Activated CD4-positive, CD25-positive, alpha-beta regulatory T cell treated with anti-CD3 and anti-CD28 coated beads, Interleukin-2, amount 50 U/mL, for 24 hours (primary cell): ENCODE results near the gene DNAJC21.
"Not testable (repeated sequence)": the region's sequence is repeated elsewhere in the genome, so short reads cannot be mapped to it uniquely, and the experiment has no call there.

ENCODE experiments used
- ATAC-seq, 2 donors: fragments of 150-1000 bp; cut with Tn5 transposase; one replicate each; pipeline ENCODE4 v1.10.0; 2021; ENCODE audit warnings: mild to moderate bottlenecking in 1 of 2, moderate library complexity in 1 of 2

DNAJC21 gene

DNA sequence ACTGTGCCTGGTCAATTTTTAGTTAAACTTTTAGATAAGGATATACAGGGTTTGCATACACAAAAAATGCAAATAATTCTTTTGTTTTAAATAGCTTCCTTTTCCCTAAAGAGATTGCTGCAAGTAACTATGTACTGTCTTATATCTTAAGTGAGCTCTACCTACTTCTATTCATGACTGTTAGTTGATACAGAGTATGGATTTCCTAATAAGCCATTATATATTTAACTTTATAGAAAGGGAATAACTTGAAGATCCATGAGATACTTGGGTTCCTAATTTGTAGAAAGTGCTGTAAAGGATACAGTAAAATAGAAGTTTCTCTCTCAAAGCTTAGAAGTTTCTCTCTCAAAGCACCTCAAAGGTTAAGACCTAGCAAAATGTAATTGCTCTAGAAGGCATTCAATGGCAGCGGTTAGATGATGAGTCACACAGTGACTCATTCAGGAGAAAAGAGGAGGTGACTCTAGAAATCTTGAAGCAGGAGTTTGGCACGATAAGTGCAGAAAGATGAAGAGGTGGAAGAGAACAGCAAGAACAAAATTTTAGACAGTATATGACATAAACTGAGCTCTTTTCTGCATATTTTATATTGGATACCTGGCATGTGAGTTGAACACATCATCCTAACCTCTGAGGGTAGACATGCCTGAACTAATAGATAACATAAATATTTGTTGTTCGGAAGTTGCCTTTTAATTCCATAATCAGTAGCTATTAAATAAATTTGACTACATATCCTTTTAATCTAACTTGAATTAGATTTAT, 5.5 kb upstream of the DNAJC21 start:
- ATAC-seq, result peak; percentile 97

DNA sequence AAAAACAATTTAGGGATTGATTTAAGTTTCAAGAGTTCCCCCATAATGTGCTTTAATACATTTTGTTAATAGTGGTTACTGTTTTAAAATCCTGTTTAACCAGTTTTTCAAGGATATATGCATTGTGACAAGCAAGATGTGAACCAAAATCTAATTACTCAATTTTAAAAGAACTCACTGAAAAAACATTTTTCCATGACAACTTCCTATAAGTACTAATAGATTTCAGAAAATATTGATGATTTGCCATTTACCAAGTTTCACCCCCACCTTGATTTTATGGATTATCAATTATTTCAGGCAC, 4.9 kb upstream of the DNAJC21 start:
- ATAC-seq, result no peak

DNA sequence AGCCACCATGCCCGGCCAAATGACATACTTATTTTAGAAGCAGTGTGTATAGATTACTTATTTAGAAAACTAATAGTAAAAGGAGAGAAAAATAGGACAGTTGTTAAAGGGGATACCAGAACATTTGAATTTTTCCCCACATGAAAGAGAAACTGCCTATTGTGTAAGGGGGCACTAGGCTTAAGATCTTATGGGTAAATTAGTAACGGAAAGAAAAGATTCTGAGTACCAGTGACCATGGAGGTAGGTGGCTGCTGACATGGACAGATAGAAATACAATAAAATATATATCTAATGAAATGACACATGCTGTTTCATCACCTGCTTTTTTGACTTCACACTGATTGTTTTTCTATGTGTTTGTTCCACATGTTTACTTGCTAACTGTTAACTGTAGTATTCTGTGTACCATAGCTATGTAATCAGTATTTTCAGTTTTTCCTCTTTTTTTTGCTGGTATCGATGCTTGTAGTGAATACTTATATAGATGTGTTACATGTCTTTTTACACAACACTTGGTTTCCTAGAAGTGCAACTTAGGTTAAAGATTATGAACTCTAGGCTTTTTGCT, 3.0 kb upstream of the DNAJC21 start:
- no peak for ATAC-seq

DNA sequence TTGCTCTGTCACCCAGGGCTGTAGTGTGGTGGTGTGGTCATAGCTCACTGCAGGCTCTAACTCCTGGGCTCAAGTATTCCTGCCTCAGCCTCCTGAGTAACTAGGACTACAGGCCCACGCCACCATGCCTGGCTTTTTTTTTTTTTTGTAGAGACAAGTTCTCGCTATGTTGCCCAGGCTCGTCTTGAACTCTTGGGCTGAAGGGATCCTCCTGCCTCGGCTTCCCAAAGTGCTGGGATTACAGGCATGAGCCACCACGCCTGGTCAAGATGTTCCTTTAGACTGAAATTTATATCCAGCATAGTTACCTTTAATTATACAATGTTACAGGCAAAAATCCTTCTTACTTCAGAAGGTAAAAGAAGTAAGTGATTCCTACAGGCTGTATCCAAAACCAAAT, 1.6 kb upstream of the DNAJC21 start:
- ATAC-seq, result no peak

DNA sequence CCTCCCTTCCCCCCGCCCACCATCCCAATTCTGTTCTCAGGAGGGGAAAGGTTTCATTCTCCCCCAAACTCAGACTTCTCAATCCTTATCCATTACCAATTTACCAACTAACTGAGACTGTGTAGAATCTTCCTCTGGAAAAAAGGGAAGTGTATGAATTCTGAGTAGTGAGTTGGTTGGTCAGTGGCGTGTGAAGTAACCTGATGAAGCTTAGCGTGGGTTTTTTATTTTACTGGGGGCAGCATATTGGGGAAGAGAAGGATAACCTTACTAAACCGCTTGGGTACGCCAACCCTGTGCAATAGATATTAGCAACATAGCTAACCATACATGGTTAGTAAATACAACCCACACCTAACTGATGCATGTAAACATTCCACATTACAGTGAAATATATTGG, 1.1 kb upstream of the DNAJC21 start:
- ATAC-seq, result no peak

DNA sequence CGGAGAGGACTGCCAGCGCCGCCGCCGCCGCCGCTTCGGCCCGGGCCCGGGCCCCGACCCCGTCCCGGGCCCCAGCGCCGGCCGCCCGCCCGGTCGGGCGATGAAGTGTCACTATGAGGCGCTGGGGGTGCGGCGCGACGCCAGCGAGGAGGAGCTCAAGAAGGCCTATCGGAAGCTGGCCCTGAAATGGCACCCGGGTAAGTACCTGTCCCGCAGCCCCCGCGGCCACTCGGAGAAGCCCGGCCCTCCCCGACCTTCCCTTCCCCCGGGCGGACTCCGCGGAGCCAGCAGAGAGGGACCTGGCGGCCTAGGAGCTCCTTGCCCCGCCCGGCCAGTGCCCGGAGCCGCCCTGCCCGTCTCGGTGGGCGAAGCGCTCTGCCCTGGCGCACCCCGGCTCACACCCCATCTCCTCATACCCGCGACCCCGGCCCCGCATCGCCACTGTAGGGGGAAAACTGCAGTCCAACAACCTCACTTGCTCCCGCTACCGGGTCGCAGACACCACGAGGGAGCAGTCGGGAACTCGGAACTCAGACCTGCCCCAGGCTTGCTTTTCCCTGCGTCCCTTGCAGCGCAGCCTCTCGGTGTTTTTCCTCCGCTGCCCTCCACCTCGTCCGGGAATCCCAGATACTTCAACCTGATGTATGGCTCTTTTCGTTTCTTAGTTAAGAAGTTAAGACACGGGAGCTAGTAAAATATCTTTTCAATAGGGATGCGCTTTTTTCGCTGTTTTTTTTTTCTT, 532 bp downstream of the DNAJC21 start:
- ATAC-seq, result peak; percentile 80

DNA sequence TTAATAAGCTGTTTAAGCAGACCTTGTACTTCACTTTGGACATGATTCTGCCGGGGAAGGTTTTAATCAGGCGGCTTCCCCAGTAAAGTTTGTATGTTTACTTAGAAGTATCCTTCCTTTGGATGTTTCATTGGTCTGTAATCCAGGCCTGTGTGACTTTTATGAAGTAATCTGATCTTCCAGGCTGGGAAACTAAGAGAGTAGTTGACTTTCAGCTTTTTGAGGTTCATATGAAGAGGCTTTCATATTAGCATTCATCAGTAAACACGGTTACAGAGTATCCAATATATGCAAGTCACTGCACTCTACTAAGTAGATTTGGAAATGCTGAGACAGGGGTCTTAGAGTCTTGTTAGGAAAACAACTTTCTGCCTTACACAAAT, 1.1 kb downstream of the DNAJC21 start:
- no peak for ATAC-seq

DNA sequence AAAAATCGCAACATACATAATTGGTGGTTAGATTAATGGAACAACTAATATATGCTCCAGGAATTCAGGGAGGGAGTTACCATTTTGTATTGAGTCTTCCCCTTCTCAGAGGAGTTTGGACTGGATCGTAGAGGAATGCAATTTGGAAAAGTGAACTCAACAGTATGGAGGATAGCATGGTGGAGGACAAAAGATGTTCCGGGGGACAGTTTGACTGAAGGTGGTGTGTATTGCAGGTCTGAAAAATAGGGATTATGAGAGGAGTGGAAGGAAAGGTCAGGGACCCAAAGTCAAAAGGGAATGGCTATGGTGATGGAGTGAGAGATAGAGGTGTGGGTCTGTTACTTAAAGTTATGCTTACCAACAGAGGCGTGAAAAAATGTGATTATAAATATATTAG, 1.5 kb downstream of the DNAJC21 start:
- no peak for ATAC-seq

DNA sequence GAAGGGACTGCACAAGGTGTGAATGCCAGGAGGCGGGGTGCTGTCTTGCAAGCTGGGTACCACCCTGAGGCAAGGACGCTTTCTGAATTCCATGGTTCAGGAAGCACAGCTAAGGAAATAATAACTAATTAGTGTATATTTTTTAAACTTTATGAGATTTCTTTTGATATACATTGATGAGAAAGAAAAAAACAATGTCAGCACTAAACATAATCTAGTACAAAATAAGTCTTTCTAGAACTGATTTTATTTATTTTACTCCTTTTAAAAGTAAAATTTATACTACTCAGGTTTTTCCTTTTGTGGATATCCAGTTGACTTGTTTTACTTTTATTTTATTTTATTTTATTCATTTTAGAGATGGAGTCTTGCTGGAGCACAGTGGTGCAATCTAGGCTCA, 3.6 kb downstream of the DNAJC21 start:
- no peak for ATAC-seq

DNA sequence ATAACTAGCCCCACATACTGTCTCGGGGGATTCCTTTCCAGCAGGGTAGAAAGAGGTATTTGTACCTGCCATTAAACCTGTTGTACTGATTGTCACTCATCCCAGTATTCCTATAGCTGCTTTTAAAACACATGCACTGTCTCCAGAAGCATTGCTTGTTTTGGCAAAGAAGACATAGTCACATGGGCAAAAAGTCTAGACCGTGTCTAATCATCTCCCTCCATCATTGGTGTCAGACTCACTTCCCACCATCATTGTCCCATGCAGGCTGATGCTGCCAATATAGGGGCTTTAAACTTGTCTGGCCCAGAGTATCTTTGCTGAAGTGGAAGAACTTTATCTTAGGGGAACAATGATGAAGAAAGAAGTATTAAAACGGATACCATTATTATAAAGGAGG, 12.6 kb downstream of the DNAJC21 start:
- no peak for ATAC-seq

DNA sequence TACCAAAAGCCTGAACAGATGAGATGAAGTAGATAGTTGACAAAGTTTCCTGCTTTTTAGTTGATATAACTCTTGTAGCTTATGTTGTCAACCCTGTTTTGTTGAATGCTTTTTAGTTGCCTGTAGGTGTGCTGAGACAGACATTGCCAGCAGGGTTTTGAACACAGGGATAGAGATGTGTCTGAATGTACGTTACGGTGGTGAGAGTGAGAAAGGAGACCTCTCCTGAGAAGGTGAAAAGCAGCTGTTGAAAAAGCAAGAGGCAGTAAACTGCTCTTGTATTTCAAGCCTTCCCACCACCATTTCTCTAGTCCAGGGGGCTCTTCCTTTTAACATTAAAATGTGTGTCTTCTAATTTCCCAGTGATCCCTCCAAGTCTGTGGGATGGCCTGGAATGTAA, 14.7 kb downstream of the DNAJC21 start:
- ATAC-seq, result no peak

DNA sequence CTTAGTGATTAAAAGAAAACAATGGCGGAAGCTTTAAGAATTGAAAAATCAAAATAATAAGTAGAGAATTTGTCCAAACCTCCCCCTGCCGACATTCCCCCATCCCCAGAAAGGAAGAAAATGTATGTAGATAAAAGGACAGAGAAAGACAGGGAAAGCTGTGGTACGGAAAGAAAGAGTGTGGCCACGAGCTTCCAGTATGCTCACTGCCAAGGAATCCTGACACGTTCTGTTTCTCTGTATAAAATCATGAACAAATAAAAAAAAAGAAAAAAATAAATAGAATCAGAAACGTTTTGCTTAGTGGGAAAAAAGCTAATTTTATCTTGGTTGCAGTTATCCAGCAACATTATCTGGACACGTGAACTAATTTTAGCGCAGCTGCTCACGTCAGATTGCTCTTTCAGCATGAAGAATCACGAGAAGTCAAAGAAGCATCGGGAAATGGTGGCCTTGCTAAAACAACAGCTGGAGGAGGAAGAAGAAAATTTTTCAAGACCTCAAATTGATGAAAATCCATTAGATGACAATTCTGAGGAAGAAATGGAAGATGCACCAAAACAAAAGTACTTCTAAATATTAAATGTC, 15.2 kb downstream of the DNAJC21 start:
- ATAC-seq, result no peak

DNA sequence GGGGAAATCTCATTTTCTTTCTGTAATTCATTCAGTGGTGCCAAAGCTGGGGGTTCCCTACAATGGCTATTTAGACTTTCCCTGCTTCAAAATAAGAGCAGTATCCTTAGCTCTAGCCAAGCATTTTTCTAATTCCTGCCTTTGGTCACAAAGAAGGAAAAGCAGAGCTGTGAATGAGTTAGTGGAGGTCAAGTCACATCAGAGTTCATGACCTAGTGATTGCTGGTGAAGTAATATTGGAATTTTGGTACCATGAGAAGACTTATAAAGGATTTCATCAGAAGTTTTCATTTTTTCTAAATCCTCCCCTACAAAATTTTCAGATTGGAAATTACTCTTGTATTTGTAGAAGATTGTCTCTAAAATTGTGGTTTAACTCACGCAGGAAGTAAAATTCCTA, 28.0 kb downstream of the DNAJC21 start:
- ATAC-seq, result no peak

DNA sequence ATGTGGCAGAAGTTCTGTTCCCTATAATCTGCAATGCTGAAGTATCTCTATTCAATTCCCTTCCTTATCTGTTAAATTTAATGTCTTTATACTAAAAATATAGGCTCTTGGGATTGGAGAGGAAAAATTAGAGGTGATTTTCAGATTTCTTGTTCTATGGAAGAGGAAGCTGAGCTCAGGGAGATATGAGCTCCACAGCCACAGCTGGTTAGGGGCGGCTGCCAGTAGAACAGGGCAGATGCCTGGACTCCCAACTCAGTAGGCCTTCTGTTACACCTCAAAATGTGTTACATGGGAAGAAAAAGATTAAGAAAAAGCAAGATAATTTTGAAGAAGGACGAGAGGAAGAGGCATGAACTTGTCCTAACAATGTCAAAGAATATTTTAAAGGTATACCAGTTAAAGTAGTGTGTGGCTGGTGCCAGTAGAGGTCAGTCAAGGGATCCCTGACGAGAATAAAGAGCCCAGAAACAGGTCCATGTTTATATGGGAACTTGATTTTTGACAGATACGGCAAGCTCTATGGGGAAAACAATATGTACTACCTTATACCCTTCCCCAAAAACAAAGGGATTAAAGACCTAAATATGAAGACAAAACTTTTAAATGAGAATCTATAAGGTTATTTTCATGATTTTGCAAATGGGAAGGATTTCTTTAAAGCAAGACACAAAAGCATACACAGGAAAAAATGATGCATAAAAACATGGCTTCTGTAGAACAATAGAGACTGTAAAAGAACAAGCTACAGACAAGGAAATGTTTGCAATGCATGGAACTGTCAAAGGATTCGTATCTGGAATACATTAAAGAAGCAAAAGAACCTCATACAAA, 28.7 kb downstream of the DNAJC21 start:
- ATAC-seq, result peak in 1 of 2 donors; percentile 46

DNA sequence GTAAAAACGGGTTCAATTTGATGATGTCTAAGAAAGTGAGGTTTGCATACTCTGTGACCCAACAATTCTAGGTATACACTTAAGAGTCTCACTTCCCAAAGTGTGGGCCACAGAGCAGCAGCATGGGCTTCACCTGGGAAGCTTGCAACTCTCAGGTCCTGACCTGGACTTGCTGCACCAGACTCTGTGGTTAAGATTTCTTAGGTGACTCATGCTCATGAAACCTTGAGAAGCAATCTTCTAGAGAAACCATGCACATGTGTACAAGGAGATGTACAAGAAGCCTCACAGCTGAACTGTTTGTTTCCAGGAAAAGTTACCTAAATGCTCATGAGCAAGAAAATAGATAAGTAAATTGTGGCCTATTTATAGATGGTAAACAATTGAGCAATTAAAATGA, 30.0 kb downstream of the DNAJC21 start:
- peak; percentile 65 to 69 for ATAC-seq

DNA sequence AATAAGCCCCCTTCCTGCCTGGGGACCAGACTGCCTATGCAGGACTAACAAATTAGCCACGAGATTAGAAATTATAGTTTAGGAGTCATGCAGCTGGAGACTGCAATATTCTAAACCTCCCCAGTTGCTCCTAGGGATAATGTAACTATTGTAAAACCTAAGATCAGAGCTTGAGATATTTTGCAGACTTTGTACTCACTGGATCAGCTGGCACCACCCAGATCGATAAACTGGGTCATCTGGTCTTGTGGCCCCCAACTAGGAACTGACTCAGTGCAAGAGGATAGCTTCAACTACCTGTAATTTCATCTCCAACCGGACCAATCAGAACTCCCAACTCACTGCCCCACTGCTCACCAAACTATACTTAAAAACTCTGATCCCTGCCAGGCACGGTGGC, 38.2 kb downstream of the DNAJC21 start:
- ATAC-seq, result no peak

DNA sequence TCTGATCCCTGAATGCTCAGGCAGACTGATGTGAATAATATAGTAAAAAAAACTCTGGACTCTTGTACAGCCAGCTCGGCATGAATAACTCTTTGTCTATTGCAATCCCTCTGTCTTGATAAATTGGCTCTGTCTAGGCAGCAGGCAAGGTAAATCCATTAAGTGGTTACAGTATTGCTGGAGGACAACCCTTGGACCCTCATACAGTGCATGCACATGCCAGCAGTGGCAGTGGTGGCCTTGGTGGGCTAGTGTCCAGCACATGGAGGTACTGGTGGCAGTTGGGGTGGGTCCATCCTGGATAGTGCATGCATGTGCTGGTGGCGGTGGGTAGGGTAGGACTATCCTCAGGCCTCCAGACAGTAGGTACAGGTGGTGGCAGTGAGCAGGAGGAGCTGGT, 38.9 kb downstream of the DNAJC21 start:
- ATAC-seq, result no peak

DNA sequence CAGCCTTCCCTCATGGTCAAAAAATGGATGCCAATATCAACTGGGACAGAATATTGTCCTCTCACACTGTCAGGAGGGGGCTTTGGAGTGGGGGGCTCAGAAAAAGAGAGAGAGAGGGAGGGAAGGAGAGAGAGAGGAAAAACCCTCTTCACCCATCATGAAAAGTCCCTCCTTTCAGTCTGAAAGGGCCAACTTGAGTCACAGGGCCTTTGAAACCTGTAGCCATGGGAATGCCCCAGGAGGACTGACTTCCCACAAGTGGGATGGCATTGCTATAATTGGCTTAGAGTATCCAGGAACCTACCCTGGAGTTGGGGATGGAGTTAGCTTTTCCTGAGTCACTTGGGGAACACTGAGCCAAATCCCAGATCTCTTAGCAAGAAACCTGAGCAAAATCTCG, 41.2 kb downstream of the DNAJC21 start:
- ATAC-seq, result no peak

DNA sequence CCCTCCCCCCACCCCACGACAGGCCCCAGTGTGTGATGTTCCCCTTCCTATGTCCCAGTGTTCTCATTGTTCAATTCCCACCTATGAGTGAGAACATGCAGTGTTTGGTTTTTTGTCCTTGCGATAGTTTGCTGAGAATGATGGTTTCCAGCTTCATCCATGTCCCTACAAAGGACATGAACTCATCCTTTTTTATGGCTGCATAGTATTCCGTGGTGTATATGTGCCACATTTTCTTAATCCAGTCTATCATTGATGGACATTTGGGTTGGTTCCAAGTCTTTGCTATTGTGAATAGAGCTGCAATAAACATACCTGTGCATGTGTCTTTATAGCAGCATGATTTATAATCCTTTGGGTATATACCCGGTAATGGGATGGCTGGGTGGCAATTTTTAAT, 42.3 kb downstream of the DNAJC21 start:
- ATAC-seq, result not testable (repeated sequence)

DNA sequence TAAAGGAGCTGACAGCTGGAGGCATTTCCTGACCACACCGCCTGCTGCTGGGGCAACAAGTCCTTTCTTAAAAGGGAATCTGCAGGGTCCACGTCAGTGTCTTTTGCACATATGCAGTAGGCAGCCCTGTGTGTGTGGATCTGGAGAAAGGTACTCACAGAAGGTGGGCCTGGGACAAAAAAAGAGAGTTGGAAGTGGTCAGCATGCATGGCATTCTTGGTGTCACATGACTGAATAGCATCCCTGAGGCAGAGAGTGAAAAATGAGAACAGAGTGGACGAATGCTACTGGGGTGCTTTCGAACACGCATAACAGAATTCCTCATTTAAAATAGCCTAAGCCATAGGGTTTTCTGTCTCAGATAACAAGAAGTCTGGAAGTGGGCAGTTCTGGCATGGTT, 47.0 kb downstream of the DNAJC21 start:
- ATAC-seq, result no peak

DNA sequence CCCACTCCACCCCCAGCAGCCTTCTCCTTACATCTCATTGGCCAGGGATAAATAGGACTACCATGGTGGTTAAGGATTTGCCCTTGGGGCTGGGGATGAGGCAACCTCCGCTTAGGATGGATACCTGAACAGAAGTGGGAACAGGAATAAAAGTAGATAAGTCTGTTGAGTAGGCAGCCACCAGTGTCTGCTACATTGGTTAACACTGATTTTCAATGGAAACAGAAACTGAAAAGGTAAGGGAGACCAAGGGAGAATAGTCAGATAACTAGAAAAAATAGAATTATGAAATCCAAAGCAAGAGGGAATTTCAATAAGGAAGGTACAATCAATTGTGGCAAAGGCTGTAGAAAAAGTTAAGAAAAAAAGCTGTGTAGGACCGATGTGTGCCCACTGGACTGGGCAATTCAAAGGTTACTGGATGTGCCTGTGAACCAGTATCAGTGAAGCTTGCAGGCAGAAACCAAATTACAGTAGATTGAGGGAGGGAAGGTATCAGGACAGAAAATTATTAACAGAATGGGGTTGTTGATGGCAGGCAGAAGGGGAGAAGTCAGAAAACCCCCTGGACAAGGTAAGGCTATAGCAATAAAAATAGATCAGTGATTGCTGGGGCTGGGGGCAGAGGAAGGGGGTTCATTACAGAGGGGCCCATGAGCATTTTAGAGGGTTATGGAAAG, 48.7 kb downstream of the DNAJC21 start:
- ATAC-seq, result no peak

DNA sequence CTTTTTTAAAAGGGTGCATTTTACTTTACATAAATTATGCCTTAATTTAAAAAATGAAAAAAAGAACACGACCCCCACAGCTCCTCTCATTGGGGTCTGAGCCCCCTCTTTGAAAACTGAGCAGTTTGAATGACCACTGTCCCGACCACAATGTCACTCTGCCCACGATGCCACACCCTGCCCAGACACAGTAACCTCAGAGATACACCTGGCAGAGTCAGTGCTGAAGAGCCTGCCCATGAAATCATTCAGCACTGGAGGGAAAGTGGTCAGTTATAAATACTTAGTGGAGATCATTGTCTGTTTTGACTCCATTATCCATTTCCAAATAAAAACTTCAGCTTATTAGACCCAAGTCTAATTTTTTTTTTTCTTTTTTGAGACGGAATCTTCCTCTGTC, 49.3 kb downstream of the DNAJC21 start:
- no peak for ATAC-seq

DNA sequence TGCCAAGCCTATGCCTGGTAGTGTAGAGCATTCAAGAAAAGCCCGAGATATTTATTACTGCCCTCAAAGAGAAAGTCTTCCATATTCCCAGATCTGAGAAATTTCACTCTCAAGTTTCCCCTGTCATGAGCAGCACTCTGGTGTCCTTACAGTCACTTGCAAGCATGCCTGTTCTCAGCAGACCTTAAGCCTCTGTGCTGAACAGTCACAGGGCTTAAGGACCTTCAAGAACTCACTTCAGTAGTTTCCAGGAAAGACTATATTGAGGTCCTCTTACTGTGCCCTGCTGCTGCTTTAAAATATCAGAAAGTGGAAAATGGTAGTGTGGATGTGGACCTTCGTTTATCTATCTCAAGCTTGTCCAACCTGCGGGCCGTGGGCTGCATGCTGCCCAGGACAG, 53.5 kb downstream of the DNAJC21 start:
- ATAC-seq, result no peak
